ENCODE measurements around the gene SEC61A1. TPM values are rescaled to one million over a fixed set of nuclear protein-coding genes. Genes with fewer than 3 reads are reported as not detected.
A peak's percentile ranks its signal among the peaks of the same experiment; 100 is the strongest.

The SEC61A1 gene
- total and polyA plus RNA-seq, 4 experiments from 2014 or later: 156 to 212 (median 192) TPM

DNA sequence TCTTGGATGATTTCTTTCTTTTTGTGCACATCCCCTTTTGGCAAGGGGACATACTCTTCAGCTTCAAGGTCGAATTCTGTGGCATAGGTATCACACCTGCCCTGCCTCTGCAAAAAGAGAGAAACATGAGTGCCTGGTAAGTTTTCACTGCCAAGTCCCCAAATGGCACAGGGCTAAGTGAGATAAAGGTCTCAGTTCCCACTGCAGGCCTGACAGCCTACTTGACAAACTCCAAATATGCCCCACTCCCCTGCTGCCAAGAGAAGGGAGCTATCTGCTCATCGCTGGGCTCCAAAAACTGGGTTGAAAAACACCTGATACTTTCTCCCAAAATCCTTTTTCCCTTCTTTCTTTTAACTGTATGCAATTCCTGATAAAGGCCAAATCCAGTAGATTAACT is 48.4 kb downstream of the SEC61A1 start:
- no peaks in the 10 kb centered on the region for H3K4me1 ChIP-seq (ENCODE audit: insufficient read depth, low read length)
- POLR2A ChIA-PET (ENCODE audit: partially characterized antibody): interaction anchor here (1.9 kb wide), 1 partner anchor 23 kb away, joined by 5 read pairs; the partner anchor contains the start of gene RUVBL1
- Mint-ChIP-seq H3K27ac (peak overlapping the region in 2 of 7 donors; percentile 5 to 31), H3K4me1 (no peaks in the 10 kb centered on the region), H3K9me3 (peaks cover 0 to 2% (median 0%) of the 10 kb centered on the region in 8 donors), H3K36me3 (peaks cover 68 to 88% of the 10 kb centered on the region in 2 donors), H3K4me3 (no peak overlapping the region), H3K27me3 (no peaks in the 10 kb centered on the region)
- no peak overlapping the region for H3K27ac ChIP-seq (ENCODE audit: low read depth, low read length)
- no peak for DNase-seq
- CTCF ChIA-PET (ENCODE audit: partially characterized antibody): interaction anchor here (0.8 to 13.3 kb wide), 4 partner anchors 12 to 34 kb away, joined by 3 to 256 read pairs (median 3); no protein-coding TSS in a partner anchor
- no peaks in the 10 kb centered on the region for H3K27me3 ChIP-seq (ENCODE audit: insufficient read depth, low read length)
- no peak overlapping the region for H3K4me3 ChIP-seq (ENCODE audit: low read length in 2 of 2)
- H3K9me3 ChIP-seq (ENCODE audit: control insufficient read depth in 1 of 2, low read length in 2 of 2): no peaks in the 10 kb centered on the region
- peaks cover 70% of the 10 kb centered on the region for H3K36me3 ChIP-seq (ENCODE audit: insufficient read depth, low read length)
- intact Hi-C loops (cut with micrococcal nuclease): no loop called here

GRCh38 chr3:128103136-128103676 is 51.0 kb downstream of the SEC61A1 start:
- Mint-ChIP-seq H3K27me3 (no peaks in the 10 kb centered on the region), H3K9me3 (peaks cover 0 to 2% (median 0%) of the 10 kb centered on the region in 8 donors), H3K4me3 (no peak overlapping the region), H3K4me1 (peaks cover 0 to 5% (median 0%) of the 10 kb centered on the region in 4 donors), H3K27ac (peak overlapping the region in 3 of 7 donors; percentile 44 to 73 (median 48)), H3K36me3 (peaks cover 62 to 81% of the 10 kb centered on the region in 2 donors)
- no peaks in the 10 kb centered on the region for H3K27me3 ChIP-seq (ENCODE audit: insufficient read depth, low read length)
- no peak overlapping the region for H3K4me3 ChIP-seq (ENCODE audit: low read length in 2 of 2)
- CTCF ChIA-PET (ENCODE audit: partially characterized antibody): interaction anchor here (1.3 to 13.3 kb wide), 4 partner anchors 8 to 219 kb away, joined by 4 to 256 read pairs (median 7); no protein-coding TSS in a partner anchor
- H3K27ac ChIP-seq (ENCODE audit: low read depth, low read length): no peak overlapping the region
- no peak for DNase-seq
- peaks cover 50% of the 10 kb centered on the region for H3K36me3 ChIP-seq (ENCODE audit: insufficient read depth, low read length)
- POLR2A ChIA-PET (ENCODE audit: partially characterized antibody): interaction anchor here (2.0 kb wide), 1 partner anchor 21 kb away, joined by 7 read pairs; the partner anchor contains the start of gene RUVBL1
- H3K9me3 ChIP-seq (ENCODE audit: control insufficient read depth in 1 of 2, low read length in 2 of 2): no peaks in the 10 kb centered on the region
- no peaks in the 10 kb centered on the region for H3K4me1 ChIP-seq (ENCODE audit: insufficient read depth, low read length)
- intact Hi-C loops (cut with micrococcal nuclease): no loop called here

DNA sequence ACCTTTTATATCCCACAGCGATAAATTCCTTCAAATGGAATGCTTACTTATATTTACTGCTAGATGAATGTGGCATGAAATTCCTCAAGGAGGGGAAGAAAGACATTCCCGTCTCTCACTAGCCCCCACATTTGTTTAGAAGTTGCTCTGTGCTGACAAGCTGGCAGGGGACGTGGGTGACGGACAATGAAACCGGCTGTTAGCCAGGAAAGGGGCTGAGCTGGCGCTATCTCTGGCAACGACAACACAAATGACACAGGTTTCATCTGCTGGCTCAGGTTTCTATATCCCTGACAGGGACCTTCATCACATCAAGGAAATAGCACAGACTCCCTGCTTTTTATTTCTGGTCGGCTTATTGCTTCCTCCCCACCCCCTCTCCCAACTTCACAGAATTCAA is 55.6 kb downstream of the SEC61A1 start:
- no peak for DNase-seq
- Histone ChIP-seq H3K4me1 (ENCODE audit: insufficient read depth, low read length) (peaks cover 15% of the 10 kb centered on the region), H3K27me3 (ENCODE audit: insufficient read depth, low read length) (no peaks in the 10 kb centered on the region), H3K9me3 (ENCODE audit: control insufficient read depth in 1 of 2, low read length in 2 of 2) (no peaks in the 10 kb centered on the region), H3K36me3 (ENCODE audit: insufficient read depth, low read length) (peaks cover 23% of the 10 kb centered on the region), H3K27ac (ENCODE audit: low read depth, low read length) (no peak overlapping the region), H3K4me3 (ENCODE audit: low read length in 2 of 2) (no peak overlapping the region)
- Mint-ChIP-seq H3K27me3 (no peaks in the 10 kb centered on the region), H3K4me1 (peaks cover 15 to 18% (median 18%) of the 10 kb centered on the region in 4 donors), H3K4me3 (no peak overlapping the region), H3K36me3 (peaks cover 55 to 62% of the 10 kb centered on the region in 2 donors), H3K27ac (peak overlapping the region in 1 of 7 donors; percentile 41), H3K9me3 (no peaks in the 10 kb centered on the region)
- CTCF ChIA-PET (ENCODE audit: partially characterized antibody): interaction anchor here (2.3 kb wide), 1 partner anchor 12 kb away, joined by 14 read pairs; no protein-coding TSS in a partner anchor
- POLR2A ChIA-PET (ENCODE audit: partially characterized antibody): no interaction called here
- intact Hi-C loops (cut with micrococcal nuclease): no loop called here

- Mint-ChIP-seq H3K27ac (peak overlapping the region; percentile 49 to 98 (median 94)), H3K9me3 (peaks cover 0 to 2% (median 0%) of the 10 kb centered on the region in 8 donors), H3K4me1 (peaks cover 35 to 46% (median 44%) of the 10 kb centered on the region in 4 donors), H3K4me3 (no peak overlapping the region), H3K27me3 (no peaks in the 10 kb centered on the region), H3K36me3 (peaks cover 49 to 61% of the 10 kb centered on the region in 2 donors)
- intact Hi-C loops (cut with micrococcal nuclease): loop anchor here (5.0 kb wide), 1 partner anchor 41 kb away; the partner anchor contains the start of gene EEFSEC
- ChIA-PET POLR2A (ENCODE audit: partially characterized antibody) (interaction anchor here (1.4 to 5.3 kb wide), 3 partner anchors 9 to 22 kb away, joined by 4 to 66 read pairs (median 4); partner anchors contain the start of gene RUVBL1), CTCF (ENCODE audit: partially characterized antibody) (interaction anchor here (1.7 to 4.5 kb wide), 2 partner anchors 15 to 22 kb away, joined by 6 to 46 read pairs; no protein-coding TSS in a partner anchor)
- peaks cover 13% of the 10 kb centered on the region for H3K36me3 ChIP-seq (ENCODE audit: insufficient read depth, low read length)
- H3K27ac ChIP-seq (ENCODE audit: low read depth, low read length): peak overlapping the region; percentile 55
- H3K4me3 ChIP-seq (ENCODE audit: low read length in 2 of 2): no peak overlapping the region
- H3K9me3 ChIP-seq (ENCODE audit: control insufficient read depth in 1 of 2, low read length in 2 of 2): no peaks in the 10 kb centered on the region
- no peaks in the 10 kb centered on the region for H3K27me3 ChIP-seq (ENCODE audit: insufficient read depth, low read length)
- no peak for DNase-seq
- peaks cover 40% of the 10 kb centered on the region for H3K4me1 ChIP-seq (ENCODE audit: insufficient read depth, low read length)
These were observed 58.9 kb downstream of the SEC61A1 start for GRCh38 chr3:128111147-128111546.

- peaks cover 13% of the 10 kb centered on the region for H3K36me3 ChIP-seq (ENCODE audit: insufficient read depth, low read length)
- ChIA-PET POLR2A (ENCODE audit: partially characterized antibody) (interaction anchor here (0.5 to 5.3 kb wide), 5 partner anchors 11 to 1775 kb away, joined by 3 to 66 read pairs (median 3); partner anchors contain the start of gene RUVBL1), CTCF (ENCODE audit: partially characterized antibody) (interaction anchor here (1.0 to 4.5 kb wide), 4 partner anchors 11 to 21 kb away, joined by 3 to 46 read pairs (median 9); partner anchors contain the start of gene RUVBL1)
- intact Hi-C loops (cut with micrococcal nuclease): loop anchor here (1.0 to 5.0 kb wide), 2 partner anchors 11 to 40 kb away; partner anchors contain the start of genes EEFSEC and RUVBL1
- Mint-ChIP-seq H3K27ac (peak overlapping the region; percentile 95 to 99 (median 97)), H3K27me3 (no peaks in the 10 kb centered on the region), H3K36me3 (peaks cover 46 to 58% of the 10 kb centered on the region in 2 donors), H3K4me1 (peaks cover 38 to 51% (median 43%) of the 10 kb centered on the region in 4 donors), H3K9me3 (peaks cover 0 to 2% (median 0%) of the 10 kb centered on the region in 8 donors), H3K4me3 (peak overlapping the region in 7 of 8 donors; percentile 32 to 88 (median 72))
- no peaks in the 10 kb centered on the region for H3K27me3 ChIP-seq (ENCODE audit: insufficient read depth, low read length)
- peak; percentile 63 to 76 (median 69) for DNase-seq
- H3K4me1 ChIP-seq (ENCODE audit: insufficient read depth, low read length): peaks cover 40% of the 10 kb centered on the region
- H3K27ac ChIP-seq (ENCODE audit: low read depth, low read length): peak overlapping the region; percentile 55
- H3K9me3 ChIP-seq (ENCODE audit: control insufficient read depth in 1 of 2, low read length in 2 of 2): no peaks in the 10 kb centered on the region
- H3K4me3 ChIP-seq (ENCODE audit: low read length in 2 of 2): no peak overlapping the region
These were observed 60.2 kb downstream of the SEC61A1 start for GRCh38 chr3:128112357-128112968.

GRCh38 chr3:128113817-128114794 is 61.9 kb downstream of the SEC61A1 start:
- Mint-ChIP-seq H3K27me3 (no peaks in the 10 kb centered on the region), H3K4me1 (peaks cover 38 to 63% (median 46%) of the 10 kb centered on the region in 4 donors), H3K9me3 (peaks cover 0 to 2% (median 0%) of the 10 kb centered on the region in 8 donors), H3K36me3 (peaks cover 50 to 64% of the 10 kb centered on the region in 2 donors), H3K4me3 (peak overlapping the region; percentile 69 to 87 (median 78)), H3K27ac (peak overlapping the region; percentile 92 to 98 (median 95))
- H3K36me3 ChIP-seq (ENCODE audit: insufficient read depth, low read length): peaks cover 12% of the 10 kb centered on the region
- ChIA-PET POLR2A (ENCODE audit: partially characterized antibody) (interaction anchor here (0.9 to 5.3 kb wide), 5 partner anchors 9 to 208 kb away, joined by 3 to 66 read pairs (median 6); partner anchors contain the start of genes EEFSEC and RUVBL1), CTCF (ENCODE audit: partially characterized antibody) (interaction anchor here (1.2 to 2.3 kb wide), 5 partner anchors 9 to 209 kb away, joined by 4 to 14 read pairs (median 6); partner anchors contain the start of gene RUVBL1)
- no peaks in the 10 kb centered on the region for H3K9me3 ChIP-seq (ENCODE audit: control insufficient read depth in 1 of 2, low read length in 2 of 2)
- intact Hi-C loops (cut with micrococcal nuclease): loop anchor here (5.0 kb wide), 1 partner anchor 38 kb away; the partner anchor contains the start of gene EEFSEC
- peak overlapping the region in 1 of 2 donors; percentile 37 for H3K4me3 ChIP-seq (ENCODE audit: low read length in 2 of 2)
- peaks cover 40% of the 10 kb centered on the region for H3K4me1 ChIP-seq (ENCODE audit: insufficient read depth, low read length)
- H3K27ac ChIP-seq (ENCODE audit: low read depth, low read length): peak overlapping the region; percentile 38
- peak in 1 of 5 donors; percentile 29 for DNase-seq
- no peaks in the 10 kb centered on the region for H3K27me3 ChIP-seq (ENCODE audit: insufficient read depth, low read length)
